ENCODE measurements around the gene CEP63. TPM values are rescaled to one million over a fixed set of nuclear protein-coding genes. Genes with fewer than 3 reads are reported as not detected.

The CEP63 gene
- total and polyA plus RNA-seq, 9 of the 15 experiments (the other 6 are each of a cell fraction or from before 2014, with no cell fraction given), result 5.1 to 17.8 (median 10.6) TPM

DNA sequence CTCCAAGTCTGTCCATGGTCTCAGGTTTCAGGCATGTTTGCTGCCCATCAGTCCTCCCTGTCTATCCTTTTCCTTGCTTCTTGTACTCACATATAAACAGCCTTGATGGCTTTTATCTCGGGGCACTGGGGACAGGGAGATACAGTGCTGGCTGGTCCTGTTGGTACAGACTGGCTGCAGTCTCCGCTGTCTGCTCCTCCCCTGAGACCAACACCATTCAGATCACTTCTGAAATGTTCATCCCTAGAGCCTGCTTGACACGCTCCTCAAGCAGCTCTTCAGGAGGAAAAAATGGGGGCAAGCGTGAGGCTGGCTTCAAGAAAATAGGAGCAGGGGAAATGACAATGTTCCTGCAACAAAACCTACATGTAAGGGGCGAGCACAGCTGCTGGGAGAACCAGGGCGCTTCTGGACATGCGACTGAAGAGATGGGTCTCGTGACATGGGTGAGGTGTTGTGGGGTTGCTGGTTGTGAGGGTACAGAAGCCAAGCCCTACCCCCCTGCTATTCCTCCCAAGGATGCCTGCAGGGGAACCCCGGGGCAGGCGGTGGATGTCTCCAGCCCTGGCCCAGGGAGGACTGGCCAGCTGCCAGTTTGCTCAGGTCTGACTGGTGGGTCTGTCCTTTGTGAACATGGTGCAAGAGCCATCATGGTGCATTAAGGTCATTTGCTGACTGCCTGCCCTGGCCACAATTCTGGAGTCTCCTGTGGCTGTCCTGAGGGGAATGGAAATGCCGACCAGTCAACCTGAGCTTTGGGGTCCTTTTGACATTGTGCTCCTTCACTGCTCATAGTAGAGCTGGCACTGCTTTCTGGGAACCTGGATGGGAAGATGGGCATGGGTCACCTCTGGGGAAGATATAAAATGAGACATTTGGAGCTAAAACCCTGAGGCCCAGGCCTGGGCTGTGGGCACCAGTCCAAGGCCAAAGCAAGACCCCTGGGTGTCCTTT, 124.9 kb downstream of the CEP63 start (continued):
- TF ChIP-seq, protein P1, sequence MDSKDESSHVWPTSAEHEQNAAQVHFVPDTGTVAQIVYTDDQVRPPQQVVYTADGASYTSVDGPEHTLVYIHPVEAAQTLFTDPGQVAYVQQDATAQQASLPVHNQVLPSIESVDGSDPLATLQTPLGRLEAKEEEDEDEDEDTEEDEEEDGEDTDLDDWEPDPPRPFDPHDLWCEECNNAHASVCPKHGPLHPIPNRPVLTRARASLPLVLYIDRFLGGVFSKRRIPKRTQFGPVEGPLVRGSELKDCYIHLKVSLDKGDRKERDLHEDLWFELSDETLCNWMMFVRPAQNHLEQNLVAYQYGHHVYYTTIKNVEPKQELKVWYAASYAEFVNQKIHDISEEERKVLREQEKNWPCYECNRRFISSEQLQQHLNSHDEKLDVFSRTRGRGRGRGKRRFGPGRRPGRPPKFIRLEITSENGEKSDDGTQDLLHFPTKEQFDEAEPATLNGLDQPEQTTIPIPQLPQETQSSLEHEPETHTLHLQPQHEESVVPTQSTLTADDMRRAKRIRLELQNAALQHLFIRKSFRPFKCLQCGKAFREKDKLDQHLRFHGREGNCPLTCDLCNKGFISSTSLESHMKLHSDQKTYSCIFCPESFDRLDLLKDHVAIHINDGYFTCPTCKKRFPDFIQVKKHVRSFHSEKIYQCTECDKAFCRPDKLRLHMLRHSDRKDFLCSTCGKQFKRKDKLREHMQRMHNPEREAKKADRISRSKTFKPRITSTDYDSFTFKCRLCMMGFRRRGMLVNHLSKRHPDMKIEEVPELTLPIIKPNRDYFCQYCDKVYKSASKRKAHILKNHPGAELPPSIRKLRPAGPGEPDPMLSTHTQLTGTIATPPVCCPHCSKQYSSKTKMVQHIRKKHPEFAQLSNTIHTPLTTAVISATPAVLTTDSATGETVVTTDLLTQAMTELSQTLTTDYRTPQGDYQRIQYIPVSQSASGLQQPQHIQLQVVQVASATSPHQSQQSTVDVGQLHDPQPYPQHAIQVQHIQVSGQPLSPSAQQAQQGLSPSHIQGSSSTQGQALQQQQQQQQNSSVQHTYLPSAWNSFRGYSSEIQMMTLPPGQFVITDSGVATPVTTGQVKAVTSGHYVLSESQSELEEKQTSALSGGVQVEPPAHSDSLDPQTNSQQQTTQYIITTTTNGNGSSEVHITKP (IDR thresholded peaks at IDR 0.05; ENCODE audit: partially characterized antibody), result no peak
- TF ChIP-seq NFE2L1 (tag; IDR thresholded peaks at IDR 0.05; ENCODE audit: borderline replicate concordance, low read depth) (no peak), RHOXF2B (CRISPR knock-in tag; conservative IDR thresholded peaks at IDR 0.05) (no peak), CHD2 (IDR thresholded peaks at IDR 0.05; ENCODE audit: low read depth, low read length) (no peak), ZFP1 (CRISPR knock-in tag; IDR thresholded peaks at IDR 0.05) (no peak), HDAC6 (IDR thresholded peaks at IDR 0.05; ENCODE audit: low read depth, low read length) (no peak), DMBX1 (CRISPR knock-in tag; IDR thresholded peaks at IDR 0.05; ENCODE audit: borderline replicate concordance) (no peak)
- TF ChIP-seq, protein P2, sequence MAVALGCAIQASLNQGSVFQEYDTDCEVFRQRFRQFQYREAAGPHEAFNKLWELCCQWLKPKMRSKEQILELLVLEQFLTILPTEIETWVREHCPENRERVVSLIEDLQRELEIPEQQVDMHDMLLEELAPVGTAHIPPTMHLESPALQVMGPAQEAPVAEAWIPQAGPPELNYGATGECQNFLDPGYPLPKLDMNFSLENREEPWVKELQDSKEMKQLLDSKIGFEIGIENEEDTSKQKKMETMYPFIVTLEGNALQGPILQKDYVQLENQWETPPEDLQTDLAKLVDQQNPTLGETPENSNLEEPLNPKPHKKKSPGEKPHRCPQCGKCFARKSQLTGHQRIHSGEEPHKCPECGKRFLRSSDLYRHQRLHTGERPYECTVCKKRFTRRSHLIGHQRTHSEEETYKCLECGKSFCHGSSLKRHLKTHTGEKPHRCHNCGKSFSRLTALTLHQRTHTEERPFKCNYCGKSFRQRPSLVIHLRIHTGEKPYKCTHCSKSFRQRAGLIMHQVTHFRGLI (CRISPR knock-in tag; IDR thresholded peaks at IDR 0.05), result no peak
- TF ChIP-seq, protein P3, sequence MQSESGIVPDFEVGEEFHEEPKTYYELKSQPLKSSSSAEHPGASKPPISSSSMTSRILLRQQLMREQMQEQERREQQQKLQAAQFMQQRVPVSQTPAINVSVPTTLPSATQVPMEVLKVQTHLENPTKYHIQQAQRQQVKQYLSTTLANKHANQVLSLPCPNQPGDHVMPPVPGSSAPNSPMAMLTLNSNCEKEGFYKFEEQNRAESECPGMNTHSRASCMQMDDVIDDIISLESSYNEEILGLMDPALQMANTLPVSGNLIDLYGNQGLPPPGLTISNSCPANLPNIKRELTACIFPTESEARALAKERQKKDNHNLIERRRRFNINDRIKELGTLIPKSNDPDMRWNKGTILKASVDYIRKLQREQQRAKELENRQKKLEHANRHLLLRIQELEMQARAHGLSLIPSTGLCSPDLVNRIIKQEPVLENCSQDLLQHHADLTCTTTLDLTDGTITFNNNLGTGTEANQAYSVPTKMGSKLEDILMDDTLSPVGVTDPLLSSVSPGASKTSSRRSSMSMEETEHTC (IDR thresholded peaks at IDR 0.05), result no peak
